Measurements from ENCODE around the gene ACTN3. TPM values are rescaled to one million over a fixed set of nuclear protein-coding genes. Genes with fewer than 3 reads are reported as not detected.

Gene ACTN3
- total RNA-seq, 2 experiments from 2014 or later = 0.14 to 0.22 TPM

- no peaks in the 10 kb centered on the region for H3K27me3 Mint-ChIP-seq
- Histone ChIP-seq H3K4me3 (ENCODE audit: low read length) (no peak overlapping the region), H3K4me1 (ENCODE audit: insufficient read depth, low read length) (peaks cover 31% of the 10 kb centered on the region), H3K27me3 (ENCODE audit: control insufficient read depth in 1 of 2, insufficient read depth in 2 of 2, low read length in 2 of 2) (no peaks in the 10 kb centered on the region), H3K9me3 (ENCODE audit: control insufficient read depth in 1 of 2, insufficient read depth in 1 of 2, low read length in 2 of 2) (no peaks in the 10 kb centered on the region), H3K27ac (ENCODE audit: low read depth in 1 of 2, low read length in 2 of 2) (no peak overlapping the region), H3K36me3 (ENCODE audit: insufficient read depth, low read length) (no peaks in the 10 kb centered on the region)
- no peaks in the 10 kb centered on the region for H3K9me3 Mint-ChIP-seq
- H3K4me1 Mint-ChIP-seq (ENCODE audit: low read depth) = peaks cover 15% of the 10 kb centered on the region
- ATAC-seq (ENCODE audit: poor library complexity) (no peak), DNase-seq (no peak)
- CTCF ChIA-PET = interaction anchor here (0.6 to 3.7 kb wide), 3 partner anchors 89 to 237 kb away, joined by 3 to 47 read pairs (median 5); partner anchors contain the start of genes MRPL11 and RBM4B
- no peak for TF ChIP-seq CTCF (IDR thresholded peaks at IDR 0.05)
- intact Hi-C loops (cut with DNase I, micrococcal nuclease) = loop anchor here in 1 of 2 experiments (5.0 kb wide), 2 partner anchors 87 to 118 kb away; partner anchors contain the start of gene RBM4B
- H3K4me3 Mint-ChIP-seq = no peak overlapping the region
- peaks cover 4% of the 10 kb centered on the region for H3K36me3 Mint-ChIP-seq (ENCODE audit: low read depth)
- POLR2A ChIA-PET = interaction anchor here (0.6 to 5.3 kb wide), 4 partner anchors 32 to 153 kb away, joined by 3 to 39 read pairs (median 11); partner anchors contain the start of genes RBM4 and RBM4B
- H3K27ac Mint-ChIP-seq = no peak overlapping the region
These were observed 43.4 kb downstream of the ACTN3 start for GRCh38 chr11:66589996-66590675.

GRCh38 chr11:66591175-66591574 is 44.5 kb downstream of the ACTN3 start:
- Histone ChIP-seq H3K36me3 (ENCODE audit: insufficient read depth, low read length) (no peaks in the 10 kb centered on the region), H3K9me3 (ENCODE audit: control insufficient read depth in 1 of 2, insufficient read depth in 1 of 2, low read length in 2 of 2) (no peaks in the 10 kb centered on the region), H3K27ac (ENCODE audit: low read depth in 1 of 2, low read length in 2 of 2) (no peak overlapping the region), H3K27me3 (ENCODE audit: control insufficient read depth in 1 of 2, insufficient read depth in 2 of 2, low read length in 2 of 2) (no peaks in the 10 kb centered on the region), H3K4me3 (ENCODE audit: low read length) (no peak overlapping the region), H3K4me1 (ENCODE audit: insufficient read depth, low read length) (peaks cover 39% of the 10 kb centered on the region)
- Mint-ChIP-seq H3K27me3 (no peaks in the 10 kb centered on the region), H3K4me1 (ENCODE audit: low read depth) (peaks cover 23% of the 10 kb centered on the region), H3K9me3 (no peaks in the 10 kb centered on the region), H3K36me3 (ENCODE audit: low read depth) (peaks cover 4% of the 10 kb centered on the region), H3K4me3 (peak overlapping the region; percentile 7), H3K27ac (no peak overlapping the region)
- intact Hi-C loops (cut with DNase I, micrococcal nuclease) = loop anchor here in 1 of 2 experiments (5.0 kb wide), 2 partner anchors 86 to 119 kb away; partner anchors contain the start of gene RBM4B
- POLR2A ChIA-PET = interaction anchor here (0.7 to 5.3 kb wide), 3 partner anchors 25 to 87 kb away, joined by 3 to 39 read pairs (median 18); partner anchors contain the start of genes RBM14, RBM4 and RBM4B
- ATAC-seq (ENCODE audit: poor library complexity) (no peak), DNase-seq (no peak)
- CTCF ChIA-PET = interaction anchor here (1.4 to 3.7 kb wide), 2 partner anchors 88 to 152 kb away, joined by 5 to 47 read pairs; partner anchors contain the start of genes MRPL11 and RBM4B
- no peak for TF ChIP-seq CTCF (IDR thresholded peaks at IDR 0.05)

- POLR2A ChIA-PET = interaction anchor here (0.6 to 5.3 kb wide), 9 partner anchors 20 to 112 kb away, joined by 3 to 42 read pairs (median 5); partner anchors contain the start of genes DPP3, RBM14, RBM4 and RBM4B
- Mint-ChIP-seq H3K4me3 (peak within 1 kb of the TSS; percentile 98), H3K4me1 (ENCODE audit: low read depth) (peaks cover 23% of the 10 kb centered on the region), H3K27ac (peak within 1 kb of the TSS; percentile 85), H3K36me3 (ENCODE audit: low read depth) (peaks cover 4% of the 10 kb centered on the region), H3K27me3 (no peaks in the 10 kb centered on the region), H3K9me3 (no peaks in the 10 kb centered on the region)
- H3K36me3 ChIP-seq (ENCODE audit: insufficient read depth, low read length) = no peaks in the 10 kb centered on the region
- ATAC-seq (ENCODE audit: poor library complexity) = peak; percentile 99
- peak within 1 kb of the TSS; percentile 79 for H3K4me3 ChIP-seq (ENCODE audit: low read length)
- peak; percentile 98 to 100 (median 99) for DNase-seq
- peak within 1 kb of the TSS; percentile 58 to 81 for H3K27ac ChIP-seq (ENCODE audit: low read depth in 1 of 2, low read length in 2 of 2)
- TF ChIP-seq CTCF (IDR thresholded peaks at IDR 0.05) = peak; percentile 55
- CTCF ChIA-PET = interaction anchor here (0.6 to 3.7 kb wide), 18 partner anchors 12 to 430 kb away, joined by 3 to 47 read pairs (median 4); partner anchors contain the start of genes RBM14, RBM4 and RBM4B
- H3K9me3 ChIP-seq (ENCODE audit: control insufficient read depth in 1 of 2, insufficient read depth in 1 of 2, low read length in 2 of 2) = no peaks in the 10 kb centered on the region
- H3K27me3 ChIP-seq (ENCODE audit: control insufficient read depth in 1 of 2, insufficient read depth in 2 of 2, low read length in 2 of 2) = no peaks in the 10 kb centered on the region
- intact Hi-C loops (cut with DNase I, micrococcal nuclease) = loop anchor here (1.0 to 5.0 kb wide), 5 partner anchors 24 to 120 kb away; partner anchors contain the start of genes RBM4 (in 2 of the 2), RBM14 (in 1 of the 2) and RBM4B (in 1 of the 2)
- peaks cover 39% of the 10 kb centered on the region for H3K4me1 ChIP-seq (ENCODE audit: insufficient read depth, low read length)
These were observed 46.0 kb downstream of the ACTN3 start, which contains the start of the genes CCDC87 and CCS for GRCh38 chr11:66592457-66593302. Gene CCDC87 (minus strand): TSS chr11:66593063. CDS start chr11:66593015, 48 bp downstream. Gene CCS (plus strand): TSS chr11:66593185. CDS start chr11:66593262, 77 bp downstream.

Measured in CD4-positive, alpha-beta T cell (primary cell).